Liver (tissue), 9 donors: ENCODE measurements around the gene ANXA3. TPM values are rescaled to one million over a fixed set of nuclear protein-coding genes. Genes with fewer than 3 reads are reported as not detected.

ENCODE experiments used
- DNase-seq: peaks from one replicate; pipeline ENCODE4 v3.0.0-alpha.2; 2017; ENCODE audit warnings: low spot score
- H3K27ac ChIP-seq, 2 donors: one replicate each; pipeline ENCODE4 v1.7.0; 2013; ENCODE audit warnings: inconsistent platforms in 2 of 2, low read length in 2 of 2, control low read depth in 1 of 2, low read depth in 1 of 2, mild to moderate bottlenecking in 1 of 2
- H3K27me3 ChIP-seq, 4 donors: one replicate each; pipeline versions ENCODE4 v1.6.1 to v1.7.0; 2013; ENCODE audit warnings: low read length in 3 of 4, inconsistent platforms in 1 of 4, mild to moderate bottlenecking in 1 of 4, moderate library complexity in 1 of 4; ENCODE audit not compliant: control insufficient read depth in 4 of 4, insufficient read depth in 4 of 4
- H3K36me3 ChIP-seq, 4 donors: one replicate each; pipeline versions ENCODE4 v1.6.1 to v1.7.0; 2013; ENCODE audit warnings: low read length in 3 of 4, mild to moderate bottlenecking in 3 of 4, low read depth in 1 of 4, moderate library complexity in 1 of 4; ENCODE audit not compliant: control insufficient read depth in 4 of 4, insufficient read depth in 3 of 4
- H3K4me1 ChIP-seq, 4 donors: one replicate each; pipeline versions ENCODE4 v1.6.1 to v1.7.0; 2013; ENCODE audit warnings: low read length in 3 of 4, mild to moderate bottlenecking in 3 of 4, moderate library complexity in 1 of 4; ENCODE audit not compliant: control insufficient read depth in 4 of 4, insufficient read depth in 4 of 4
- H3K4me3 ChIP-seq, 3 donors: one replicate each; pipeline versions ENCODE4 v1.6.1 to v1.7.0; 2013; ENCODE audit warnings: low read length in 3 of 3, control low read depth in 1 of 3, low read depth in 1 of 3, mild to moderate bottlenecking in 1 of 3
- H3K9ac ChIP-seq, 2 donors: one replicate each; pipeline ENCODE4 v1.7.0; 2013; ENCODE audit warnings: low read length in 2 of 2, mild to moderate bottlenecking in 2 of 2, moderate library complexity in 2 of 2, control low read depth in 1 of 2, low read depth in 1 of 2
- H3K9me3 ChIP-seq, 4 donors: one replicate each; pipeline versions ENCODE4 v1.6.1 to v1.7.0; 2013; ENCODE audit warnings: low read length in 3 of 4; ENCODE audit not compliant: control insufficient read depth in 4 of 4
- ATF3 ChIP-seq: IDR thresholded peaks from 2 replicates; pipeline ENCODE4 v1.6.1; 2016; ENCODE audit warnings: antibody characterized with exemption
- CTCF ChIP-seq: fragments of 150-350 bp; IDR thresholded peaks from 2 replicates; pipeline ENCODE4 v1.5.1; 2017; ENCODE audit warnings: improper control_type of control experiment, low read depth, low read length; ENCODE audit not compliant: missing input control
- EGR1 ChIP-seq, 2 donors: IDR thresholded peaks; 2 replicates each; pipeline ENCODE4 v1.6.1; 2016 to 2018; ENCODE audit warnings: antibody characterized with exemption in 2 of 2, low read depth in 2 of 2
- FOXA1 ChIP-seq: IDR thresholded peaks from 2 replicates; pipeline ENCODE4 v1.6.1; 2016; ENCODE audit warnings: antibody characterized with exemption
- GABPA ChIP-seq, 2 donors: IDR thresholded peaks in 1 of 2; conservative IDR thresholded peaks in 1 of 2; 2 replicates each; pipeline ENCODE4 v1.6.1; 2016; ENCODE audit warnings: antibody characterized with exemption in 2 of 2, mild to moderate bottlenecking in 1 of 2, moderate library complexity in 1 of 2
- HNF4A ChIP-seq, 2 donors: conservative IDR thresholded peaks; 2 replicates each; pipeline ENCODE4 v1.6.1; 2016; ENCODE audit warnings: antibody characterized with exemption in 2 of 2, mild to moderate bottlenecking in 2 of 2
- HNF4G ChIP-seq: IDR thresholded peaks from 2 replicates; pipeline ENCODE4 v1.6.1; 2016; ENCODE audit warnings: antibody characterized with exemption
- JUND ChIP-seq, 2 donors: IDR thresholded peaks; 2 replicates each; pipeline ENCODE4 v1.6.1; 2016; ENCODE audit warnings: antibody characterized with exemption in 2 of 2
- MAX ChIP-seq: IDR thresholded peaks from 2 replicates; pipeline ENCODE4 v1.6.1; 2016; ENCODE audit warnings: antibody characterized with exemption
- NR2F2 ChIP-seq: IDR thresholded peaks from 2 replicates; pipeline ENCODE4 v1.6.1; 2016; ENCODE audit warnings: antibody characterized with exemption
- RAD21 ChIP-seq, 2 donors: IDR thresholded peaks; 2 replicates each; pipeline ENCODE4 v1.6.1; 2016; ENCODE audit warnings: antibody characterized with exemption in 2 of 2, mild to moderate bottlenecking in 2 of 2
- REST ChIP-seq: IDR thresholded peaks from 2 replicates; pipeline ENCODE4 v1.6.1; 2016; ENCODE audit warnings: antibody characterized with exemption, mild to moderate bottlenecking
- SP1 ChIP-seq: IDR thresholded peaks from 2 replicates; pipeline ENCODE4 v1.6.1; 2018; ENCODE audit warnings: antibody characterized with exemption, mild to moderate bottlenecking
- TAF1 ChIP-seq: conservative IDR thresholded peaks from 2 replicates; pipeline ENCODE4 v1.6.1; 2016; ENCODE audit warnings: antibody characterized with exemption, mild to moderate bottlenecking
- YY1 ChIP-seq: IDR thresholded peaks from 2 replicates; pipeline ENCODE4 v1.6.1; 2016; ENCODE audit warnings: antibody characterized with exemption, mild to moderate bottlenecking
- ZBTB33 ChIP-seq: IDR thresholded peaks from 2 replicates; pipeline ENCODE4 v1.6.1; 2016; ENCODE audit warnings: antibody characterized with exemption
- WGBS: extraction: QIAGEN DNeasy Blood & Tissue Kit; methylation state at CpG from one replicate; pipeline ENCODE4 v1.1.7; 2013; 5-methylcytosine and 5-hydroxymethylcytosine counted together
- polyA plus RNA-seq, 2 donors: library from polyadenylated mRNA; stranded (reverse) in 1 of 2; unstranded in 1 of 2; fragments of 200-250 nt in 1 of 2; fragments of >200 nt in 1 of 2; fragmentation: Nextera tagmentation in 1 of 2; extraction: Ambion mirVana in 1 of 2; gene quantifications; one replicate each; pipeline versions ENCODE4 v1.2.1 to v1.2.3, GENCODE V29; 2013 to 2015
- total RNA-seq, 2 donors: library from RNA; depleted of rRNA; stranded (reverse); fragments of >200 nt; gene quantifications; one replicate each; pipeline ENCODE4 v1.2.3, GENCODE V29; 2014
- donor health status: healthy.
- donor health status: healthy.
- donor health status: healthy.
- donor health status: healthy.
- donor health status: healthy.

The ANXA3 gene
- total and polyA plus RNA-seq, 4 donors: 1.7 to 16.4 (median 3.4) TPM

GRCh38 chr4:78520808-78521226 lies 30.8 kb upstream of the ANXA3 start:
- Histone ChIP-seq H3K27me3 (no peaks in the 10 kb centered on the region), H3K27ac (no peak overlapping the region), H3K9me3 (no peaks in the 10 kb centered on the region), H3K4me3 (no peak overlapping the region), H3K9ac (no peak overlapping the region), H3K36me3 (no peaks in the 10 kb centered on the region), H3K4me1 (no peaks in the 10 kb centered on the region)
- no peak for TF ChIP-seq EGR1 (IDR thresholded peaks at IDR 0.05; ENCODE audit: low read depth in 2 of 2)
- TF ChIP-seq TAF1: no peak
- no peak for TF ChIP-seq HNF4G
- no peak for DNase-seq
- 74% methylated on average over 3 of the region's 3 CpGs for WGBS

GRCh38 chr4:78524009-78524408 lies 27.6 kb upstream of the ANXA3 start:
- Histone ChIP-seq H3K4me1 (no peaks in the 10 kb centered on the region), H3K9me3 (no peaks in the 10 kb centered on the region), H3K27me3 (no peaks in the 10 kb centered on the region), H3K4me3 (no peak overlapping the region), H3K9ac (no peak overlapping the region), H3K36me3 (no peaks in the 10 kb centered on the region), H3K27ac (no peak overlapping the region)
- no peak for DNase-seq
- TF ChIP-seq SP1 (no peak), FOXA1 (no peak), ATF3 (no peak), RAD21 (IDR thresholded peaks at IDR 0.05) (no peak), JUND (IDR thresholded peaks at IDR 0.05) (no peak), EGR1 (IDR thresholded peaks at IDR 0.05; ENCODE audit: low read depth in 2 of 2) (no peak), HNF4A (conservative IDR thresholded peaks at IDR 0.05) (no peak), CTCF (no peak), NR2F2 (no peak), GABPA (IDR thresholded peaks at IDR 0.05 in 1 of 2, conservative IDR thresholded peaks at IDR 0.05 in 1 of 2) (no peak), ZBTB33 (no peak), REST (no peak), YY1 (no peak), TAF1 (no peak), MAX (no peak)
- WGBS: 47% methylated on average over 1 of the region's 1 CpG
